ENCODE measurements around the gene MTX1. TPM values are rescaled to one million over a fixed set of nuclear protein-coding genes. Genes with fewer than 3 reads are reported as not detected.

MTX1 gene
- total RNA-seq, 1 donor from 2014 or later = 23.9 TPM

GRCh38 chr1:155179112-155180031, 29.1 kb upstream of the MTX1 start:
- intact Hi-C loops (cut with DNase I) = no loop called here
- H3K27ac ChIP-seq = no peak overlapping the region

GRCh38 chr1:155181371-155182051, 27.0 kb upstream of the MTX1 start:
- H3K27me3 ChIP-seq = no peaks in the 10 kb centered on the region
- peaks cover 0 to 8% of the 10 kb centered on the region in 2 donors for H3K36me3 ChIP-seq
- H3K4me1 ChIP-seq = no peaks in the 10 kb centered on the region
- intact Hi-C loops (cut with DNase I) = no loop called here
- H3K27ac ChIP-seq = no peak overlapping the region
- DNase-seq (ENCODE audit: low spot score in 2 of 2) = peak in 1 of 2 donors; percentile 57
- no peak for TF ChIP-seq CTCF (IDR thresholded peaks at IDR 0.05)
- H3K9me3 ChIP-seq = no peaks in the 10 kb centered on the region
- no peak overlapping the region for H3K4me3 ChIP-seq

More at GRCh38 chr1:155179112-155180031, 29.1 kb upstream of the MTX1 start:
- Histone ChIP-seq H3K4me1 (peaks cover 0 to 3% of the 10 kb centered on the region in 2 donors), H3K9me3 (no peaks in the 10 kb centered on the region), H3K4me3 (no peak overlapping the region), H3K36me3 (peaks cover 0 to 8% of the 10 kb centered on the region in 2 donors), H3K27me3 (no peaks in the 10 kb centered on the region)
- TF ChIP-seq CTCF (IDR thresholded peaks at IDR 0.05) = no peak
- DNase-seq (ENCODE audit: low spot score in 2 of 2) = peak in 1 of 2 donors; percentile 60

GRCh38 chr1:155182052-155182550, 26.4 kb upstream of the MTX1 start:
- no peaks in the 10 kb centered on the region for H3K4me1 ChIP-seq
- no peaks in the 10 kb centered on the region for H3K27me3 ChIP-seq
- peaks cover 0 to 8% of the 10 kb centered on the region in 2 donors for H3K36me3 ChIP-seq
- no peak for DNase-seq (ENCODE audit: low spot score in 2 of 2)
- TF ChIP-seq CTCF (IDR thresholded peaks at IDR 0.05) = no peak
- H3K4me3 ChIP-seq = no peak overlapping the region
- H3K27ac ChIP-seq = no peak overlapping the region
- intact Hi-C loops (cut with DNase I) = no loop called here
- H3K9me3 ChIP-seq = no peaks in the 10 kb centered on the region

GRCh38 chr1:155183775-155184221, 24.7 kb upstream of the MTX1 start:
- H3K4me3 ChIP-seq = no peak overlapping the region
- peaks cover 0 to 8% of the 10 kb centered on the region in 2 donors for H3K36me3 ChIP-seq
- peak in 1 of 2 donors; percentile 4 for DNase-seq (ENCODE audit: low spot score in 2 of 2)
- H3K4me1 ChIP-seq = no peaks in the 10 kb centered on the region
- no peaks in the 10 kb centered on the region for H3K9me3 ChIP-seq
- intact Hi-C loops (cut with DNase I) = no loop called here
- no peaks in the 10 kb centered on the region for H3K27me3 ChIP-seq
- no peak overlapping the region for H3K27ac ChIP-seq
- no peak for TF ChIP-seq CTCF (IDR thresholded peaks at IDR 0.05)

GRCh38 chr1:155184351-155184811, 24.1 kb upstream of the MTX1 start:
- Histone ChIP-seq H3K27me3 (no peaks in the 10 kb centered on the region), H3K4me1 (no peaks in the 10 kb centered on the region), H3K36me3 (peaks cover 0 to 7% of the 10 kb centered on the region in 2 donors), H3K9me3 (no peaks in the 10 kb centered on the region), H3K27ac (no peak overlapping the region), H3K4me3 (no peak overlapping the region)
- TF ChIP-seq CTCF (IDR thresholded peaks at IDR 0.05) = no peak
- intact Hi-C loops (cut with DNase I) = no loop called here
- peak in 1 of 2 donors; percentile 5 for DNase-seq (ENCODE audit: low spot score in 2 of 2)

Measured in ascending aorta (tissue), 2 donors.